Peyer's patch (tissue), 4 donors: ENCODE data around the gene CARD10.

Experiments
- POLR2A ChIP-seq, 2 donors: fragments of 450-650 bp; IDR thresholded peaks; one replicate each; pipeline ENCODE4 v1.5.1; 2017; ENCODE audit warnings: antibody characterized with exemption in 2 of 2, mild to moderate bottlenecking in 2 of 2, moderate library complexity in 2 of 2
- TF ChIP-seq, protein P1 (sequence below), 6 experiments: fragments of 450-650 bp in 4 of 6; fragments of 200-600 bp in 2 of 6; sonication (generic) in 1 of 6; IDR thresholded peaks; one replicate each; pipeline ENCODE4 v1.5.1; 2017 to 2019; ENCODE audit warnings: antibody characterized with exemption in 6 of 6, mild to moderate bottlenecking in 3 of 6, moderate library complexity in 1 of 6

DNA sequence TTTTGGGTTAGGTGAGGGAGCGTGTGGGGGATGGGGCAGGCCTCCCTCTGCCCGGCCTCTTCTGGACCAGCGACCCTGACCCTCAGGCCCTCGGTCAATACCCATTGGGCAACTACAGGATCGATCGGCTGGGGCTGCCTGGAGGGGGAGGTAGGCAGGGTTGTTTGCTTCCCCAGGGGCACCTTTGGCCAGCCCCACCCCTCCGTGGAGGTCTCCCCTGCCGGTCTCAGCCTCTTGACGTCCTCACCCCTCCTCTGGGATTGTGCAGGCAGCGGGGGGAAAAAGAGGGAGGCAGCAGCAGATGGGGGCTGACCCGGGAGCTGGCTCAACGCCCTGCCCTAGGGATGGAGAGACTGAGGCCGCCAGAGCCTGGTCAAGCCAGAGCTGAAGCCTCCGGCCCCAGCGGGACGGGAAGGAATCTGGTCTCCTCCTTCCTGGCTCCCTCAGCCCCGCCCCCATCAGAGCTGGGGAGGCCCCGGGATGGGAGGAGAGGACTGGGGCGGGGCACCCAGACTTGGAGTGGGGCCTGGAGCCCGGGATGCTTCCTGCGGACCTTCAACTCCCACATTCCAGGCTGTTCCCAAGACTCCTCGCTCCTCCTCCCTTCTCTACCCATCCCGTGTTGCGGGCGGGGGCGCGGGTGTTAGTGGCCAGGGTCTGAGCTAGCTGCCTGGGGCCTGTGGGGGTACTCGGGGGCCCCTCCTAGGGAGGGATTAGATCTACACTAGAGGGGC, 26.7 kb upstream of the CARD10 start:
- TF ChIP-seq, protein P1, sequence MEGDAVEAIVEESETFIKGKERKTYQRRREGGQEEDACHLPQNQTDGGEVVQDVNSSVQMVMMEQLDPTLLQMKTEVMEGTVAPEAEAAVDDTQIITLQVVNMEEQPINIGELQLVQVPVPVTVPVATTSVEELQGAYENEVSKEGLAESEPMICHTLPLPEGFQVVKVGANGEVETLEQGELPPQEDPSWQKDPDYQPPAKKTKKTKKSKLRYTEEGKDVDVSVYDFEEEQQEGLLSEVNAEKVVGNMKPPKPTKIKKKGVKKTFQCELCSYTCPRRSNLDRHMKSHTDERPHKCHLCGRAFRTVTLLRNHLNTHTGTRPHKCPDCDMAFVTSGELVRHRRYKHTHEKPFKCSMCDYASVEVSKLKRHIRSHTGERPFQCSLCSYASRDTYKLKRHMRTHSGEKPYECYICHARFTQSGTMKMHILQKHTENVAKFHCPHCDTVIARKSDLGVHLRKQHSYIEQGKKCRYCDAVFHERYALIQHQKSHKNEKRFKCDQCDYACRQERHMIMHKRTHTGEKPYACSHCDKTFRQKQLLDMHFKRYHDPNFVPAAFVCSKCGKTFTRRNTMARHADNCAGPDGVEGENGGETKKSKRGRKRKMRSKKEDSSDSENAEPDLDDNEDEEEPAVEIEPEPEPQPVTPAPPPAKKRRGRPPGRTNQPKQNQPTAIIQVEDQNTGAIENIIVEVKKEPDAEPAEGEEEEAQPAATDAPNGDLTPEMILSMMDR (IDR thresholded peaks at IDR 0.05) = no peak
- peak; percentile 49 to 82 for TF ChIP-seq POLR2A (IDR thresholded peaks at IDR 0.05)
